SU-DHL-6 (cell line): ENCODE data around the gene KIF24.

Experiments
- H2AFZ ChIP-seq: fragments of 200-600 bp; sonication (generic); 2 replicates; pipeline ENCODE4 v1.6.1; 2014; ENCODE audit warnings: low read depth, mild to moderate bottlenecking, moderate library complexity, mixed read lengths, antibody characterized with exemption, low read length; ENCODE audit not compliant: severe bottlenecking
- H3F3A ChIP-seq: fragments of 200-600 bp; shearing (Covaris generic); 2 replicates; pipeline ENCODE4 v1.6.0; 2016; ENCODE audit warnings: antibody characterized with exemption, mild to moderate bottlenecking; ENCODE audit not compliant: insufficient read depth
- H3K27ac ChIP-seq: fragments of 200-600 bp; sonication (generic); 2 replicates; pipeline ENCODE4 v1.5.1; 2016; ENCODE audit warnings: low read depth, mild to moderate bottlenecking, low read length, moderate library complexity, mixed read lengths
- H3K27me3 ChIP-seq: fragments of 200-600 bp; sonication (generic), shearing (Covaris generic); 2 replicates; pipeline ENCODE4 v1.6.0; 2014; ENCODE audit warnings: mild to moderate bottlenecking, low read length
- H3K36me3 ChIP-seq: fragments of 200-600 bp; sonication (generic); 2 replicates; pipeline ENCODE4 v1.6.1; 2014; ENCODE audit warnings: mild to moderate bottlenecking, low read length, mixed read lengths
- H3K4me2 ChIP-seq: fragments of 300-600, 200-600 bp; shearing (Covaris generic), sonication (generic); 2 replicates; pipeline ENCODE4 v1.6.0; 2014; ENCODE audit warnings: low read length, low read depth, mild to moderate bottlenecking; ENCODE audit not compliant: poor library complexity, severe bottlenecking
- H3K4me3 ChIP-seq: fragments of 200-600 bp; sonication (generic); 2 replicates; pipeline ENCODE4 v1.5.1; 2014; ENCODE audit warnings: antibody characterized with exemption, low read length, mild to moderate bottlenecking, mixed read lengths; ENCODE audit not compliant: insufficient read depth, poor library complexity, severe bottlenecking
- H3K79me2 ChIP-seq: fragments of 200-600 bp; sonication (generic); 2 replicates; pipeline ENCODE4 v1.6.1; 2014; ENCODE audit warnings: mild to moderate bottlenecking, low read length, moderate library complexity; ENCODE audit not compliant: insufficient read depth
- H3K9ac ChIP-seq: fragments of 200-600 bp; sonication (generic); 2 replicates; pipeline ENCODE4 v1.7.0; 2014; ENCODE audit warnings: mild to moderate bottlenecking, low read length
- H3K9me2 ChIP-seq: fragments of 200-600 bp; sonication (generic); replicated peaks from 2 replicates; pipeline ENCODE4 v1.6.1; 2014; ENCODE audit warnings: low read length; ENCODE audit not compliant: insufficient read depth
- H3K9me3 ChIP-seq: fragments of 200-600 bp; sonication (generic); 2 replicates; pipeline ENCODE4 v1.6.1; 2014; ENCODE audit warnings: low read length, mixed read lengths; ENCODE audit not compliant: insufficient read depth
- H4K20me1 ChIP-seq: fragments of 200-600 bp; sonication (generic); 2 replicates; pipeline ENCODE4 v1.6.1; 2014; ENCODE audit warnings: low read depth, mild to moderate bottlenecking, antibody characterized with exemption, low read length, moderate library complexity, mixed read lengths
- EZH2phosphoT487 ChIP-seq: fragments of 200-600 bp; sonication (generic), shearing (Covaris generic); conservative IDR thresholded peaks from 2 replicates; pipeline ENCODE4 v1.6.1; 2018; ENCODE audit warnings: mild to moderate bottlenecking, antibody characterized with exemption, low read length, moderate library complexity, mixed read lengths
- TF ChIP-seq, protein P1 (sequence below): fragments of 200-600 bp; sonication (generic); IDR thresholded peaks from one replicate; pipeline ENCODE4 v1.5.1; 2017; ENCODE audit warnings: antibody characterized with exemption, mild to moderate bottlenecking, low read length, moderate library complexity; ENCODE audit not compliant: insufficient read depth, poor library complexity, severe bottlenecking

KIF24 gene

GRCh38 chr9:34376596-34377403, 47.7 kb upstream of the KIF24 start, which contains the start of gene MYORG:
MYORG (minus strand) TSS chr9:34376898; CDS start chr9:34372943, 3,955 bp downstream.
- Histone ChIP-seq H3K79me2 (no peaks in the 10 kb centered on the region), H3K4me3 (peak within 1 kb of the TSS; percentile 65), H3K4me2 (peak within 1 kb of the TSS; percentile 70), H3K27me3 (no peaks in the 10 kb centered on the region), H2AFZ (peak within 1 kb of the TSS; percentile 93), H3K9me2 (no peaks in the 10 kb centered on the region), H3K9me3 (no peaks in the 10 kb centered on the region), H3F3A (peaks cover 9% of the 10 kb centered on the region; the same call in 1 of the 2 replicates), H4K20me1 (no peaks in the 10 kb centered on the region), H3K36me3 (no peaks in the 10 kb centered on the region), H3K9ac (peak within 1 kb of the TSS; percentile 68), H3K27ac (peak within 1 kb of the TSS; percentile 6; the same call in 1 of the 2 replicates)
- TF ChIP-seq, protein P1, sequence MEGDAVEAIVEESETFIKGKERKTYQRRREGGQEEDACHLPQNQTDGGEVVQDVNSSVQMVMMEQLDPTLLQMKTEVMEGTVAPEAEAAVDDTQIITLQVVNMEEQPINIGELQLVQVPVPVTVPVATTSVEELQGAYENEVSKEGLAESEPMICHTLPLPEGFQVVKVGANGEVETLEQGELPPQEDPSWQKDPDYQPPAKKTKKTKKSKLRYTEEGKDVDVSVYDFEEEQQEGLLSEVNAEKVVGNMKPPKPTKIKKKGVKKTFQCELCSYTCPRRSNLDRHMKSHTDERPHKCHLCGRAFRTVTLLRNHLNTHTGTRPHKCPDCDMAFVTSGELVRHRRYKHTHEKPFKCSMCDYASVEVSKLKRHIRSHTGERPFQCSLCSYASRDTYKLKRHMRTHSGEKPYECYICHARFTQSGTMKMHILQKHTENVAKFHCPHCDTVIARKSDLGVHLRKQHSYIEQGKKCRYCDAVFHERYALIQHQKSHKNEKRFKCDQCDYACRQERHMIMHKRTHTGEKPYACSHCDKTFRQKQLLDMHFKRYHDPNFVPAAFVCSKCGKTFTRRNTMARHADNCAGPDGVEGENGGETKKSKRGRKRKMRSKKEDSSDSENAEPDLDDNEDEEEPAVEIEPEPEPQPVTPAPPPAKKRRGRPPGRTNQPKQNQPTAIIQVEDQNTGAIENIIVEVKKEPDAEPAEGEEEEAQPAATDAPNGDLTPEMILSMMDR, result no peak
- TF ChIP-seq EZH2phosphoT487, result no peak

DNA sequence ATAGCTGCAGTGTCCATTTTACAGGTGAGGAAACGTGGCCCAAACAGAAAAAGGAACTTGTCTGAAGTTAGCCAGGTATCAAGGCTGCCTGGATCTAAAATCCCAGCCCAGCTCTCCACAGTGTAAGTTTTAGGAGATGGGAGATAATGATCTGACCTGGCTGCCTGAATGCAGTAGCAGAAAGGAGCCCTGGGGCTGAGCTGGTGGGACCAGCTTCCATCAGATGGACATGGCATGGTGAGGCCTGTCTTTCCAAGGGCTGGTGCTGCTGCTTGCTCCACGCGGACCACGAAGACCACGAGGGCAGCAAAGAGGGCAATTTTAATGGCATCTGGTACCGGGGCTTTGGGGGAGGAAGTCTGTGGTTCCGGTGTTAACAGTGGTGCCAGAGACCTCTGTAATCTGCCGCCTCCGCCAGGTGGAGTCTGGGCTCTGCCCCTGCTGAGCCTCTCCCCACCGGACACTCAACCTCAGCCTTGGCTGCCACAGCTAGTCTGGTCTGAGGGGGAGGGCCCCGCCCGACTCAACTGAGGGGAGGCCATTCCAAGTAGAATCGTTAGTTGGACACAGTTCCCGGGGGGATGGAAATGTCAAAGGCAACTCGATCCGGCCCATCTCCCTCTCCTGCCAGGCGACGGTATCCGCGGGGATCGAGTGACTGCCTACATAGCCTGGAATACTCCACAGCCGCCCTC, 47.0 kb upstream of the KIF24 start:
- H3K36me3 ChIP-seq, result no peaks in the 10 kb centered on the region
- H2AFZ ChIP-seq, result peak overlapping the region; percentile 80
- no peaks in the 10 kb centered on the region for H4K20me1 ChIP-seq
- peak overlapping the region; percentile 68 for H3K9ac ChIP-seq
- TF ChIP-seq EZH2phosphoT487, result no peak
- TF ChIP-seq, protein P1, result peak; percentile 57
- no peaks in the 10 kb centered on the region for H3K9me3 ChIP-seq
- no peaks in the 10 kb centered on the region for H3K27me3 ChIP-seq
- peak overlapping the region; percentile 63 for H3K4me3 ChIP-seq
- peak overlapping the region; percentile 6; the same call in 1 of the 2 replicates for H3K27ac ChIP-seq
- no peaks in the 10 kb centered on the region for H3K9me2 ChIP-seq
- H3F3A ChIP-seq, result peaks cover 9% of the 10 kb centered on the region; the same call in 1 of the 2 replicates
- no peaks in the 10 kb centered on the region for H3K79me2 ChIP-seq
- H3K4me2 ChIP-seq, result peak overlapping the region; percentile 70

GRCh38 chr9:34374905-34375552, 46.0 kb upstream of the KIF24 start:
- no peak overlapping the region for H2AFZ ChIP-seq
- no peak overlapping the region for H3K4me3 ChIP-seq
- no peaks in the 10 kb centered on the region for H3K36me3 ChIP-seq
- no peak overlapping the region for H3K9ac ChIP-seq
- no peaks in the 10 kb centered on the region for H3K9me2 ChIP-seq
- peaks cover 9% of the 10 kb centered on the region; the same call in 1 of the 2 replicates for H3F3A ChIP-seq
- H3K4me2 ChIP-seq, result peak overlapping the region; percentile 70
- no peaks in the 10 kb centered on the region for H3K79me2 ChIP-seq
- no peaks in the 10 kb centered on the region for H3K27me3 ChIP-seq
- TF ChIP-seq, protein P1, result no peak
- no peak for TF ChIP-seq EZH2phosphoT487
- H3K9me3 ChIP-seq, result no peaks in the 10 kb centered on the region
- H4K20me1 ChIP-seq, result no peaks in the 10 kb centered on the region
- H3K27ac ChIP-seq, result no peak overlapping the region
